Measurements from ENCODE around the gene RPL26.
"Not testable (repeated sequence)": the region's sequence is repeated elsewhere in the genome, so short reads cannot be mapped to it uniquely, and the experiment has no call there.

Gene RPL26

DNA sequence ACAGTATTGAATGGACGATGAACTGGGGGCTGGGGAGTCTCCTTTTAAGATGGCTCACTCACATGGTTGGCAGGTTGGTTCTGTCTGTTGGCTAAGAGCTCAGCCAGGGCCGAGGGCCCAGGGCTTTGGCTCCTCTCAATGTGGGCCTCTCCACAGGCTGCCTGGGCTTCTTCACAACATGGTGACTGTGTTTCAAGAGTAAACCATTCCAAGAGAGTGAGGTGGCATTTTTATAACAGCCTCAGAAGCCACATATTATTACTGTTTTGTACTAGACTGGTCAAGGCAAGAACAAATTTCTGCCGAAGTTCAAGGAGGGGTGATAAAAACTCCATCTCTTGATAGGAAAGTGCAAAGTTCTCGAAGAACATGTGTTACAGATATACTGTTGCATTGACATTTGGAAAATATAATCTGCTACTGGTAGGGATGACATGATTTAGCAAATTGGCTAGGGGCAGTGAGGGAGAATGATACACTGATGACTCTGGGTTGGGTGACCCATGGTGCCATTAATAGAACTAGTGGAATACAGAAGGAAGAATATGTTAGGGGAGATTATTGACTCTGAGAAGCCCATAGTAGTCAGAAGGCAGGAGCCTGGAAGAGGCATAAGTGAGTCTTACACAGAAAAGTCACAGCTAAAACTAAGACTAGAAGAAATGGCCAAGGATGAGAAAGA lies 20.2 kb downstream of the RPL26 start:
- DNase-seq = no peak

DNA sequence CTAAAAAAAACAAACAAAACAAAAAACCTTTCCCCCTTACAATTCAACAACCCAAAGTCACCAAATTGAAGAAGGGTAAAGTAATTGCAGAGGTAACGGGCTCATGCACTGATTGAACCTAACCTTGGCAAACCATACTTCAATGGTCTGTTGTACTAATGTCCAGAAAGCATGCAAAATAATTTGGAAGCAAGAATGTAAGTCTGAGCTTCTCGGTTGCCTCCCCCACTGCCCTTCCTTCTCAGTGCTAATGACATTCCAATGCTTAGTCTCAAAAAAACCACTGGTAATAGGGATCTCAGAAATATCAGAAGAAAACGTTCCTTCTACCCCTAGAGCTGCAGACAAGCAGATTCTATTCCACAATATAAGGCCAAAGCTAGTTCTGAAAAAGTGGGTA lies 22.2 kb downstream of the RPL26 start:
- no peak for DNase-seq

DNA sequence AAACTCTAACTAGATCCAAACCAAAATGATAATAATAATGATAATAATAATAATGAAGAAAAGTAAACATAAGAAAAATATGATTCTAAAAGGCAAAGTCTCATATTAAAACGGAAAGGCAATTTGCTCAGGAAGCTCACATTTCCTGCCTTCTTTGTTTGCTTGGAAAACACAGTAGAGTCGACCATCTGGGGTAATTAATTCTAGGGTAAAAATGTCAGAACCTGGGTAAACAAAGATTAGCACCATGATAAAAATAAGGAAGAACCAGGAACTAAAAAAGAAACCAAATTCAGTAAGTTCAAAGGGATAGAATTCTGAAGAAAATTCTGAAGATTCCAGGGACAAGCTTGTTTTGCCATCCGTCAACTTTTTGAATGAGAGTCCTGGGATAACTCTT lies 22.7 kb downstream of the RPL26 start:
- no peak for DNase-seq

GRCh38 chr17:8359769-8360168 lies 23.2 kb downstream of the RPL26 start:
- no peak for DNase-seq

- DNase-seq = no peak
Observed at GRCh38 chr17:8357910-8358309, 25.1 kb downstream of the RPL26 start.

- no peak for DNase-seq
Observed at GRCh38 chr17:8354236-8354635, 28.8 kb downstream of the RPL26 start.

DNA sequence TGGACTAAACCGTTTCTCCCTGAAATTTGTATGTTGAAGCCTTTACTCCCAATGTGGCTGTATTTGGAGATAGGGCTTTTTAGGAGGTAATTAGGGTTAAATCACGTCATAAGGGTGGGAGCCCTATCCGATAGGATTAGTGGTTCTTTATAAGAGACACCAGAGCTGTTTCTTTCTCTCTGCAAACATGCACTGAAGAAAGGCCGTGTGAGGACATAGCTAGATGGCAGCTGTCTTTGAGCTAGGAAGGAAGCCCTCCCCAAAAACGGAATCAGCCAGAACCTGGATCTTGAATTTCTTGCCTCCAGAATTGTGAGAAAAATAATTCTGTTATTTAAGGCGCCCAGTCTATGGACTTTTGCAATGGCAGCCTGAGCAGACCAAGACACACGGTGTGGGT lies 29.3 kb downstream of the RPL26 start:
- DNase-seq = no peak

GRCh38 chr17:8350339-8350738 lies 32.7 kb downstream of the RPL26 start:
- DNase-seq = no peak

DNA sequence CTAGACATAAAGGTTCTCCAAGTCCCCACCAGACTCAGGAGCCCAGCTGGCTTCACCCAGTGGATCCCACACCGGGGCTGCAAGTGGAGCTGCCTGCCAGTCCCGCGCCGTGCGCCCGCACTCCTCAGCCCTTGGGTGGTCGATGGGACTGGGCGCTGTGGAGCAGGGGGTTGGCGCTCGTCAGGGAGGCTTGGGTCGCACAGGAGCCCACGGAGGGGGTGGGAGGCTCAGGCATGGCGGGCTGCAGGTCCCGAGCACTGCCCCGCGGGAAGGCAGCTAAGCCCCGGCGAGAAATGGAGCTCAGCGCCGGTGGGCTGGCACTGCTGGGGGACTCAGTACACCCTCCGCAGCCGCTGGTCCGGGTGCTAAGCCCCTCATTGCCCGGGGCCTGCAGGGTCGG lies 36.0 kb downstream of the RPL26 start:
- not testable (repeated sequence) for DNase-seq

DNA sequence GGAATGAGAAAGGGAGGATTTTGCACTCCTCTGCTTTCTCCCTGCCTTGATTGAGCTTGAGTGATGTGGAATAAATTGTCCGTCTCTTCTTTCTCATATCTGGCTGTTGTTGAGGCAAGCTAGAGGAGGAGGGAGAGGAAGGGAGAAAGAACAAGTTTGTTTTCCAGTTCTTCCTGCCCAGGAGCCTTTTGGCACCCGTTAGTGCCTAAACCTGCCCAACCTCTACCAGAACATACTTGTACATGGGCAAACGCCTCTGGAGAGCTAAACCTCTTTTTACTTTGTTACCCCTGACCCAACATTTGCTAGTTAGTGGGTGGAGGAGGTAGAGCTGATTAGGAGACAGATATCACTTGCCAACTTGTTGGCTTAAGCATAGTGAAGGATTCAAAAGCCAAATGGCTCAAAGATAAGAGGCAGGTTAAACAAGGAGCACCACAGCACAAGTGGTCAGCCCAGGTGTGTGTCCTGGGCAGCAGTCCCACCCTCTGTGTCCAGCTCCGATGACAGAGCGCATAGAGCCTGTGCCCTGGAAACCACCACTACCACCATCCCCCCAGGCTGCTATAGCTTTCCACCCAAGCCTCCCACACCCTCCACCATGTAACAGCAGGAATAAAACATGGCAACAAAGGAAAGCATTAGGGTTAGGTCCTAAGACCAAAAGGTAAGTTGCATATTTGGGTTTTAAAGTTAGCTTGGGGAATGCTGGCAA lies 36.9 kb downstream of the RPL26 start:
- DNase-seq = no peak

- no peak for DNase-seq
Observed at GRCh38 chr17:8345052-8345690, 37.8 kb downstream of the RPL26 start.

DNA sequence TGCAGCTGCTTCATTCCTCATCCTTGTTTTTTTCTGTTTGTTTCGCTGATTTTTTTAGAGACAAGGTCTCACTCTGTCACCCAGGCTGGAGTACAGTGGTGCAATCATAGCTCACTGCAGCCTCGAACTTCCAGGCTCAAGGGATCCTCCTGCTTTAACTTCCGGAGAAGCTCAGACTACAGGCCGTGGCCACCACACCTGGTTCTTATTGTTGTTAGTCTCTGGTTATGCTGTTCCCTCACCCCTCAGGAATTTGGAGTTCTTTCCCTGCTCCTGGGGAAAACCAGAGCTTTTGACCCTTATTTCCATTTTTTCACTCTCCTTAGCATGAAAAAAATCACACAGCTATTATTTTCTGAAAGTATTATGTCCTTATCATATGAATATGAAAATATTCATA lies 41.5 kb downstream of the RPL26 start:
- no peak for DNase-seq

- no peak for DNase-seq
Observed at GRCh38 chr17:8339540-8339939, 43.5 kb downstream of the RPL26 start, which contains the start of gene ODF4. ODF4 (plus strand) TSS chr17:8339840; CDS start chr17:8340052, 212 bp downstream.

- DNase-seq = no peak
Observed at GRCh38 chr17:8338753-8339140, 44.2 kb downstream of the RPL26 start.

DNA sequence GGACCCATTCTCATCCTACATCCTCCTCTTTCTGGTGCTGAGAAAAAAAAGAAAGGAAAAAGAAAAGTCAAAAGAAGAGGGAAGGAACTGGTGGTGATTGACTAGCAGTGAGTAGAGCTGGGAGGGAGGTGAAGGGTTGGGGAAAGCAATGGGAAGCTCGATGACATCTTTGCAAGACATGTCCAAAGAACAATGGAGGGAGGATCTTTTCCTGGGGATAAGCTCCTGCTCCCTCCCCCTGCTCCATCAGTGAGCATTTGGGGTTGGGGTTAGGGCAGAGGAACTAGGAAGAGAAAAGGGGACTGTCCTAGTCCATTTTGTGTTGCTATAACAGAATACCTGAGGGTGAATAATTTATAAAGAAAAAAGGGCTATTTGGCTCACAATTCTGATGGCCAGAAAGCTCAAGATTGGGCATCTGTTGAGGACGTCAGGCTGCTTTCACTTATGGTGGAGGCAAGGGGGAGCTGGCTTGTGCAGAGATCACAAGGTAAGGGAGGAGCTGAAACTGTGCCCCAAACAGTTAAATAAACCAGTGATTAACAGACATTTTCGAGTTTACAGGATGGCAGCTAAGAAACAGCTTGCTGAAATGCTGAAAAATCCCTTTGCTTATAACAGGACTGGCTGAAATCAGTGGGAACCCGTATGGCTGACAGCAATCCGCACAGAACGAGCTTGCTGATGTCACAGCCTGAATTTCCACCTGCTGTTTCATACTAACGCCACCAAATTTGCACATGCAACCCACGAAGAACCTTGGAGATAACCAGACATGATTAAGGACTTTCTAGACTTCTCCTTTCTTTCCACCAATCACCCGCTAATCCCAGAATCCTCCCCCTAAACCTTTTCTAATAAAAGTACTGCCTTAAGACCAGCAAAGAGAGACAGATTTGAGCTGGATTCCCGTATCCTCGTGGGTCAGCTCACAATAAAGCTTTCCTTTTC lies 44.9 kb downstream of the RPL26 start:
- no peak for DNase-seq

- DNase-seq = no peak
Observed at GRCh38 chr17:8333281-8333680, 49.7 kb downstream of the RPL26 start.

DNA sequence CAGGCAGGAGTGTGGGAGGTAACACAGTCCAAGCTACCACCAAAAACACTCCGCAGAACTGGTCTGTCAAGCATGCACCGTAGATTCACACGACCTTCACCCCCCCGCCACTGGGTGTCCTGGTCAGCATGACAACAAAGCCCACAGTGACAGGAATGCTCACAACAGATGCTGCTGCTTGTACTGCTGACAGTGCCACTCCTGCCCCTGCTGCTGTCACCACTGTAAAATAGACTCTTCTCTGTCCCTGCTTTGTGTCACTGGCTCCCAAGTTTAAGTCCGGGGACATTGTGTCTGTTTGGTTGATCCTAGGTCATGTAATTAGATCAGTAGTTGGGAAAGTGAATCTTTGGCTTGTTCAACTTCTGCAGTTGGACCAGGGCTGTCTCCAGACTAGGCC lies 50.3 kb downstream of the RPL26 start:
- DNase-seq = no peak

DNA sequence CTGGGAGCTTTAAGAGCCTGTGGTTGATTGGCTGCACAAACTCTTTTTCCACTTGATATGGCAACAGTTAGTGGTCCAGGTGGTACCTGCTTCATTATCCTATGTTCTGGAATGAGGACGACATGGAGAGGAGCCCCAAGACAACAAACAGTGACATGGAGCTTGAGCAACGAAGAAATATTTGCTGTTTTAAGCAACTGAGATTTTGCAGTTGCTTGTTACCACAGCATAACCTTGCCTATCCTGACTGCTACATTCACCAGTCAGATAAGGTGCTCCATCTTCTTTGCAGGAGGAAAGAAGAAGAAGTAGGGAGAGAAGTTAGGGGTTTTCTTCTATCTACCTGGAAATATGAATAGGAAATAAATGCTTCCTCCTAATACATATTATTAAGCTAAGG lies 50.9 kb downstream of the RPL26 start:
- DNase-seq = no peak

Measured in stimulated activated CD4-positive, alpha-beta T cell treated with anti-CD3 and anti-CD28 coated beads, Interleukin-12 subunit alpha, Interleukin-12 subunit beta, amount 100 ng/mL, for 4 hours (primary cell).